A673 (cell line): ENCODE data around the gene SINHCAF.

ENCODE experiments used
- CTCF ChIP-seq: fragments of 300-800, 200-600 bp; sonication (generic); conservative IDR thresholded peaks from 2 replicates; pipeline ENCODE4 v1.5.1; 2017; ENCODE audit warnings: low read depth, mild to moderate bottlenecking, antibody characterized with exemption, low read length, moderate library complexity, mixed read lengths
- EZH2 ChIP-seq: fragments of 200-600 bp; sonication (generic); IDR thresholded peaks from 2 replicates; pipeline ENCODE4 v1.6.1; 2017; ENCODE audit warnings: borderline replicate concordance, low read depth, mild to moderate bottlenecking, mixed read lengths, antibody characterized with exemption, low read length; ENCODE audit not compliant: poor library complexity, severe bottlenecking

DNA sequence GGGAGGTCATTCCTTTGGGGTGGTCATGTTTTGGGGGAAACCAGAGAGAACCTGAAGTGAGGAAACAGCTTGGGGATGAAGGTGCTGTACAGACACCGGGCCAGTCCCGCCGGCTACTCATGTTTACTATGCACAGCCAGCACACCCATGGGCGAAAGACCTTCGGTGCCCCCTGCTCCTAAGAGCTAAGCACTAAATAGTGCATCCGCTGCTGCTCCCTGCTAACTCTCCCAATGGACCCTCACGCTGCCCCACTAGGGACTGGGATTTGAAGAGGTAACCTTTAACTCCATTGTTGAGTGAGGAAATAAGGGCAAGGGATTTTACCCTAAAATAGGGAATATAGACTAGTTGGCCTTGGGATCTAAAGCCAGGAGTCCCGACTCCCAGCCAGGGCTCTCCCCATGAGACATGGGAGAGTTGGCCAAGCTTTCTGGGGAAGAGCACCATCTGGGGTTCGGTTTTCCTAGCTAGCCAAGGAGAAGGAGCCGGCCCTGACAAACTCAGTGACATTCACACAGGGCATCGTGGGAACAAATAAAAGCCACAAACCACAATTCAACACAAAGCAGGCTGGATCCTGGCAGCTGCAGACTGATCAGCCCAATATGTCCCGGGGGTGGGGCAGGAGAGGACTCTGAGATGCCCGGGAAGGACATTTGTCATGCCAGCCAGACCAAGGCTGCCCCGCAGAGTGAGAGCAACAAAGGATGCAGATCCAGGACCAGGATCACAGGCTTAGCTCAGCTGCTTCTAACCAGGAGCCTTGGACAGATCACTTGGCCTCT, 91.7 kb downstream of the SINHCAF start:
- TF ChIP-seq CTCF = no peak
- no peak for TF ChIP-seq EZH2
